Osteoblast (primary cell): ENCODE results near the gene B3GALT5. TPM values are rescaled to one million over a fixed set of nuclear protein-coding genes. Genes with fewer than 3 reads are reported as not detected.
"Not testable (repeated sequence)": the region's sequence is repeated elsewhere in the genome, so short reads cannot be mapped to it uniquely, and the experiment has no call there.

Experiments used
- DNase-seq: peaks from one replicate; pipeline ENCODE4 v3.0.0; 2011; ENCODE audit warnings: low spot score, mixed read lengths; ENCODE audit not compliant: insufficient read length; ENCODE audit errors: missing footprints
- H2AFZ ChIP-seq: 2 replicates; pipeline ENCODE4 v1.6.0; 2011; ENCODE audit warnings: mild to moderate bottlenecking, low read length
- H3K27ac ChIP-seq: 2 replicates; pipeline ENCODE4 v1.5.1; 2011; ENCODE audit warnings: mild to moderate bottlenecking, low read depth, low read length, moderate library complexity
- H3K27me3 ChIP-seq: 2 replicates; pipeline ENCODE4 v1.6.0; 2012; ENCODE audit warnings: mild to moderate bottlenecking, control low read depth, inconsistent platforms, low read length, moderate library complexity; ENCODE audit not compliant: insufficient read depth
- H3K36me3 ChIP-seq: 2 replicates; pipeline ENCODE4 v1.5.1; 2011; ENCODE audit warnings: mild to moderate bottlenecking, low read length, control low read depth, moderate library complexity; ENCODE audit not compliant: insufficient read depth
- H3K4me1 ChIP-seq: 2 replicates; pipeline ENCODE4 v1.5.1; 2011; ENCODE audit warnings: mild to moderate bottlenecking, low read length, control low read depth, moderate library complexity; ENCODE audit not compliant: insufficient read depth
- H3K4me2 ChIP-seq: 2 replicates; pipeline ENCODE4 v1.6.0; 2011; ENCODE audit warnings: mild to moderate bottlenecking, low read length; ENCODE audit not compliant: insufficient read depth
- H3K4me3 ChIP-seq: fragments of 200-600 bp; sonication (generic); 3 replicates; pipeline ENCODE4 v1.5.1; 2012; ENCODE audit warnings: mild to moderate bottlenecking, low read length, inconsistent platforms; ENCODE audit not compliant: insufficient read depth
- H3K79me2 ChIP-seq: 2 replicates; pipeline ENCODE4 v1.6.0; 2012; ENCODE audit warnings: mild to moderate bottlenecking, low read length, control low read depth, inconsistent platforms; ENCODE audit not compliant: insufficient read depth
- H3K9me3 ChIP-seq: 2 replicates; pipeline ENCODE4 v1.5.1; 2011; ENCODE audit warnings: low read depth, low read length, control low read depth
- H4K20me1 ChIP-seq: 2 replicates; pipeline ENCODE4 v1.6.0; 2012; ENCODE audit warnings: mild to moderate bottlenecking, low read length, control low read depth; ENCODE audit not compliant: insufficient read depth
- CTCF ChIP-seq: IDR thresholded peaks from 2 replicates; pipeline ENCODE4 v1.5.1; 2011; ENCODE audit warnings: mild to moderate bottlenecking, low read depth, low read length, moderate library complexity; ENCODE audit errors: extremely low read depth
- total RNA-seq: library from RNA; depleted of rRNA; stranded (reverse); fragments of >200 nt; gene quantifications from 2 replicates; pipeline ENCODE4 v1.2.3, GENCODE V29; 2012

Gene B3GALT5
- total RNA-seq, 1 donor, result under 0.01 TPM

DNA sequence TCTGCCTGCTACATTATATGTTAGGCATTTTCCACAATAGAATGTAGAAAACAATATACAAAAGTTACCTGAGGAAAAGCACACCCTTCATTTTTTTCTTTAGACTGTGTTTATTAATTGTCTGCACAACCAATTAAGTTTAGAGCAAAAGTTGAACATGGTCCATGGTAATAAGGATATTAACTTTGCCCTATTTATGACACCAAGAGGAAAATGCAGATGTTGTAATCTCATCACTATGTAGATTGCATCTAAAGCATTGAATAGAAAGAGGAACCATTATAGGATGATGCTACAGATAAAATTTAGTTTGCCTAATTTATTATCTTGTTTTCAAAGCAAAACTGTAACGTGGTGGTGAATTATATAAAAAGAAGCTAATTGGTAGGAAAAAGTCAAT lies 72.5 kb downstream of the B3GALT5 start:
- DNase-seq, result no peak
- Histone ChIP-seq H3K4me2 (no peak overlapping the region), H3K4me3 (no peak overlapping the region), H3K27me3 (no peaks in the 10 kb centered on the region), H3K27ac (no peak overlapping the region), H4K20me1 (no peaks in the 10 kb centered on the region), H2AFZ (no peak overlapping the region), H3K79me2 (no peaks in the 10 kb centered on the region), H3K4me1 (peaks cover 6% of the 10 kb centered on the region), H3K9me3 (no peaks in the 10 kb centered on the region), H3K36me3 (no peaks in the 10 kb centered on the region)
- no peak for TF ChIP-seq CTCF

GRCh38 chr21:39685991-39686390 lies 73.3 kb downstream of the B3GALT5 start:
- H3K27ac ChIP-seq, result no peak overlapping the region
- TF ChIP-seq CTCF, result no peak
- no peak overlapping the region for H3K4me2 ChIP-seq
- H3K9me3 ChIP-seq, result no peaks in the 10 kb centered on the region
- H3K27me3 ChIP-seq, result no peaks in the 10 kb centered on the region
- no peak overlapping the region for H3K4me3 ChIP-seq
- DNase-seq, result no peak
- H3K36me3 ChIP-seq, result no peaks in the 10 kb centered on the region
- H3K79me2 ChIP-seq, result no peaks in the 10 kb centered on the region
- no peak overlapping the region for H2AFZ ChIP-seq
- peaks cover 6% of the 10 kb centered on the region for H3K4me1 ChIP-seq
- H4K20me1 ChIP-seq, result no peaks in the 10 kb centered on the region

DNA sequence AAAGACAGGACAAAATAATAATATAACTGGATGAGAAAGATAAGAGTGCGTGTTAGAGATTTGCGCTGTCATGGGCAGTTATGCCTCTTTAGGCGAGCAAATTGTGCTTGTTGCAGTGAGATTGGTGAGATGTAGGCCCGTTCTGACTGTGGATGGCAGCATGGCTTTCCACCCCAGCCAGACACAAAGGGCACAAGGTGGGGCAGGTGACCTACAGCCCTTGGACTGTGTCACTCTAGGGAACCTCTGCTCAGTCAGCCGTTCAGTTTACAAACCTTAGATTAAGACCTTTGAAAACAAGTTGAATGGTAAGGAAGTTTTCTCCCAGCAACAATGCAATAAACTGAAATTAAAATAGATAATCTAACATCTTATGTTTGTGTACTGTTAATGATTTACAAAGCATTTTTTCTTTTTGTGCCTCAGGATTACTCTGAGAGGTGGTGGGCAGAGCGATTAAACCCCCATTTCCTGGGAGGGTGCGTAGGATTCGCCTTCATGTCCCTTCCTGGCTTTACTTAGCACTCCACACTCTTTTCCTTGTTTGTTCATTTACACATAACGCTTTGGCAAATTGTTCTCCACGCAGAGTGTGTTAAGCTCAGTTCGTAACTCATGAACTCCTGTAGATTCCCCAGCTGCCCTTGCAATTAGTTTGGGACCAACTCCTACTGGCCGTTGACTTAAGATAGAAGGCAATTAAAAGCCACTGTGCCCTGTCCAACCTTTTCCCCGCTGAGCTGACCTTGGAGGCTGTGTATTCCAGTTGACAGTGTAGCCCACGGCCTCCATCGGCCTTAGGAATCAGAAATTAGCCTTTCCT lies 74.1 kb downstream of the B3GALT5 start:
- Histone ChIP-seq H3K27me3 (no peaks in the 10 kb centered on the region), H4K20me1 (no peaks in the 10 kb centered on the region), H3K27ac (no peak overlapping the region), H3K4me1 (peaks cover 6% of the 10 kb centered on the region), H3K4me2 (no peak overlapping the region), H2AFZ (no peak overlapping the region), H3K4me3 (no peak overlapping the region), H3K36me3 (no peaks in the 10 kb centered on the region), H3K9me3 (no peaks in the 10 kb centered on the region), H3K79me2 (no peaks in the 10 kb centered on the region)
- TF ChIP-seq CTCF, result no peak
- no peak for DNase-seq

DNA sequence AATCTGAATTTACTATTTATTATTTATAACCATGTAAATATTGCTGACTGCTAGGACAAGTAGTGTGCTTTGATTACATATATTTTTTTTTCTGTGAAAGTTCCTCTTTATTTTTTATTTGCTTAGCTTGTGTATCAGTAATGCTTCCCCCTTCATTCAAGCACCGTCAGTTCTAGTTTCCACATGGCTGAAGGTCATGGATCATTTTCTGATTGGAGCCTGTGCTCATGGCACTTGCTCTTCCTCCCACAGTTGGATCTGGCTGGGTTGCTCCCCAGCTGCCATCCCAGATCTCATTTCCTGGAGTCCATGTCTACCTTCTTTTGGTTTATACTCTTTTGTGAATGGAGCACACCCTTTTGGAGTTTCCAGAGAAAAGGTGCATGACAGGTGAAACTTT lies 75.3 kb downstream of the B3GALT5 start:
- no peak for DNase-seq
- Histone ChIP-seq H3K36me3 (no peaks in the 10 kb centered on the region), H3K9me3 (no peaks in the 10 kb centered on the region), H4K20me1 (no peaks in the 10 kb centered on the region), H3K4me1 (no peaks in the 10 kb centered on the region), H3K4me2 (no peak overlapping the region), H3K27ac (no peak overlapping the region), H3K4me3 (no peak overlapping the region), H2AFZ (no peak overlapping the region), H3K27me3 (no peaks in the 10 kb centered on the region), H3K79me2 (no peaks in the 10 kb centered on the region)
- TF ChIP-seq CTCF, result no peak

DNA sequence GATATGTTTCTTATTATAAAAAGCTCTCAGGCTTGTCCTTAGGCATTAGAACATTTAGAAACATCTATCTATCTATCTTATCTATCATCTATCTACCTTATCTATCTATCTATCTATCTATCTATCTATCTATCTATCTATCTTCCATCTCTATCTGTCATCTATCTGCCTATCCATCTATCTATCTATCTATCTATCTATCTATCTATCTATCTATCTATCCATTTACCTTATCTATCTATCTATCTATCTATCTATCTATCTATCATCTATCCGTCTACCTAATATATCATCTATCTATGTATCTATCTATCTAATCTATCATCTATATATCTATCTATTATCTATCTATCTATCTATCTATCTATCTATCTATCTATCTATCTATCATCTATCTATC lies 77.1 kb downstream of the B3GALT5 start:
- not testable (repeated sequence) for H3K9me3 ChIP-seq, H3K36me3 ChIP-seq, H3K27me3 ChIP-seq

More for the DNA sequence above, 77.1 kb downstream of the B3GALT5 start:
- not testable (repeated sequence) for H3K27ac ChIP-seq, H4K20me1 ChIP-seq, H3K79me2 ChIP-seq, H2AFZ ChIP-seq, H3K4me2 ChIP-seq, H3K4me3 ChIP-seq, H3K4me1 ChIP-seq, DNase-seq
